Gastroesophageal sphincter (tissue), 3 donors: ENCODE results near the gene RIPPLY3.

Experiments
- EP300 ChIP-seq: sonication (generic); formaldehyde crosslinking; IDR thresholded peaks from one replicate; pipeline ENCODE4 v1.6.1; 2017; ENCODE audit warnings: antibody characterized with exemption, mild to moderate bottlenecking
- TF ChIP-seq, protein P1 (sequence below), 4 experiments: fragments of 200-600 bp in 2 of 4; fragments of 450-650 bp in 2 of 4; sonication (generic) in 1 of 4; IDR thresholded peaks; one replicate each; pipeline ENCODE4 v1.5.1; 2017 to 2019; ENCODE audit warnings: antibody characterized with exemption in 4 of 4, mild to moderate bottlenecking in 2 of 4, moderate library complexity in 2 of 4

DNA sequence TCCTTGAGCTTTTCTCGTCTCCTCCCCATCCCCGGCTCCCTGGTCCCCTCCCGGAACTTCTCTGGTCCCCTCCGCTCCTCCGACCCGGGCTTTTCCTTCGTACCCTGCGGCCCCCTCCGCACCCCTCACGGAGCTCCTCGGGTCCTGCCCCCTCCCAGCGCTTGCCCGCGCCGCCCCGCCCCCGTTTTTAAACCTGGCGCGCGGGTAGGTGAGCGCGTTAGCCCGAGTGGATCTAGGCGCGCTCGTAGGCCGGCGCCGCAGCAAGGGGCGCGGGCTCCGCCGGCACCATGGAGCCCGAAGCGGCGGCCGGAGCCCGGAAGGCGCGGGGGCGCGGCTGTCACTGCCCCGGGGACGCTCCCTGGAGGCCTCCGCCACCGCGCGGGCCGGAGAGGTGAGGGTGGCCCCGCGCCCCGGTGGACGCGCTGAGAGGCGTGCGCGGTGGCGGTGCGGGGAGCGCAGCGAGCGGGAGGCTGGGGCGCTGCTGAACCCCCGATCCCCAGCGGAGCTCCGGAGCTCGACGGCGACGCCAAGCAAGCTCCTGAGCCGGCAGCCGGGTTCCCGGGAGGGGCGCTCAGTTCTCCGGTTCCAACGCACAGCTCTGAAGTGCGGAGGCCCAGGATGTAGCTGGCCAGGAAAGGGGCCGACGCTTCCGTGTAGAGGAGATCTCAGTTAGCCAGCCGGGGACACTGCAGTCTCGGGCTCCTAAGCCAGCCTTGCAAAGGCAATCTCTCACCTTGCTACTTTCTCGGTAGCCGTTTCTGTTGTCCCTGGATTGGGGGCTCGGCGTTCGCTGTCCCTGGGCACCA lies at the start of gene RIPPLY3:
- no peak for TF ChIP-seq EP300
- TF ChIP-seq, protein P1, sequence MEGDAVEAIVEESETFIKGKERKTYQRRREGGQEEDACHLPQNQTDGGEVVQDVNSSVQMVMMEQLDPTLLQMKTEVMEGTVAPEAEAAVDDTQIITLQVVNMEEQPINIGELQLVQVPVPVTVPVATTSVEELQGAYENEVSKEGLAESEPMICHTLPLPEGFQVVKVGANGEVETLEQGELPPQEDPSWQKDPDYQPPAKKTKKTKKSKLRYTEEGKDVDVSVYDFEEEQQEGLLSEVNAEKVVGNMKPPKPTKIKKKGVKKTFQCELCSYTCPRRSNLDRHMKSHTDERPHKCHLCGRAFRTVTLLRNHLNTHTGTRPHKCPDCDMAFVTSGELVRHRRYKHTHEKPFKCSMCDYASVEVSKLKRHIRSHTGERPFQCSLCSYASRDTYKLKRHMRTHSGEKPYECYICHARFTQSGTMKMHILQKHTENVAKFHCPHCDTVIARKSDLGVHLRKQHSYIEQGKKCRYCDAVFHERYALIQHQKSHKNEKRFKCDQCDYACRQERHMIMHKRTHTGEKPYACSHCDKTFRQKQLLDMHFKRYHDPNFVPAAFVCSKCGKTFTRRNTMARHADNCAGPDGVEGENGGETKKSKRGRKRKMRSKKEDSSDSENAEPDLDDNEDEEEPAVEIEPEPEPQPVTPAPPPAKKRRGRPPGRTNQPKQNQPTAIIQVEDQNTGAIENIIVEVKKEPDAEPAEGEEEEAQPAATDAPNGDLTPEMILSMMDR (IDR thresholded peaks at IDR 0.05) = no peak
